OCI-LY7 (cell line): ENCODE measurements around the gene TTC33.

ENCODE experiments used
- CTCF ChIP-seq: fragments of 200-600 bp; sonication (generic); conservative IDR thresholded peaks from 2 replicates; pipeline ENCODE4 v1.5.1; 2014; ENCODE audit warnings: mild to moderate bottlenecking, antibody characterized with exemption, low read length, moderate library complexity, mixed read lengths
- EZH2phosphoT487 ChIP-seq: fragments of 200-600 bp; sonication (generic); IDR thresholded peaks from 2 replicates; pipeline ENCODE4 v1.6.1; 2018; ENCODE audit warnings: low read depth, borderline replicate concordance, mild to moderate bottlenecking, mixed run types, antibody characterized with exemption, low read length, moderate library complexity, mixed read lengths

GRCh38 chr5:40700116-40700782 lies 55.5 kb downstream of the TTC33 start:
- TF ChIP-seq CTCF: no peak
- no peak for TF ChIP-seq EZH2phosphoT487
